Hepatocyte (in vitro differentiated cells): Measurements from ENCODE around the gene GALNT15.

Source experiments
- CTCF ChIP-seq: fragments of 200-600 bp; sonication (generic); IDR thresholded peaks from 2 replicates; pipeline ENCODE4 v1.5.1; 2016; ENCODE audit warnings: antibody characterized with exemption, mild to moderate bottlenecking; ENCODE audit not compliant: poor library complexity
- EZH2 ChIP-seq: fragments of 200-600 bp; sonication (generic); IDR thresholded peaks from 2 replicates; pipeline ENCODE4 v1.6.1; 2016; ENCODE audit warnings: antibody characterized with exemption, mild to moderate bottlenecking, borderline replicate concordance
- EZH2phosphoT487 ChIP-seq: fragments of 200-600 bp; sonication (generic); IDR thresholded peaks from one replicate; pipeline ENCODE4 v1.6.1; 2018; ENCODE audit warnings: antibody characterized with exemption, mild to moderate bottlenecking, low read depth, moderate library complexity; ENCODE audit not compliant: unreplicated experiment, severe bottlenecking

- TF ChIP-seq EZH2phosphoT487 (no peak), EZH2 (no peak), CTCF (no peak)
These were observed 4.8 kb downstream of the GALNT15 start for GRCh38 chr3:16179261-16179660.
